ENCODE measurements around the gene MRPL23. TPM values are rescaled to one million over a fixed set of nuclear protein-coding genes. Genes with fewer than 3 reads are reported as not detected.

Gene MRPL23
- total RNA-seq, 2 experiments from 2014 or later, result 109 to 114 TPM

DNA sequence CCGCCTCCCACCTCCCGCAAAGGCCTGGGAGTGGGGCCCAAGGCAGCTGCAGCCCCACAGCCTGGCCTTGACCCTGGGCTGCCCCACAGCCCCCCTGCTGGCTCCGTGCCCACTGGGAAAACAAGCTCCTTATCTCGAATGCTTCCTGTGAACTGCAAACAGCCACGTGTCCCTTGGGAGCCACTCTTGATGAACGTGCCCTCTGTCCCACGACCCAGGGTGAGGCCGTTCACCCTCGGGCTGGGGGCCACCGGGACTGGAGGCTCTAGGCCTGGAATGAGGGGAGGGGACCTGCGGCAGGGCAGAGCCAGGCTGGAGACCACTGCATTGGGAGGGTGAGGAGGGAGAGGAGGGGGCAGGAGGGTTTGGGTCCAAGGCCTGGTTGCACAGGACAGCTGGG lies 41.0 kb downstream of the MRPL23 start:
- Mint-ChIP-seq H3K27ac (no peak overlapping the region), H3K9me3 (ENCODE audit: low read depth) (no peaks in the 10 kb centered on the region), H3K36me3 (no peaks in the 10 kb centered on the region), H3K4me3 (no peak overlapping the region), H3K27me3 (no peaks in the 10 kb centered on the region), H3K4me1 (no peaks in the 10 kb centered on the region)
- no peak for DNase-seq
- CTCF ChIA-PET, result no interaction called here
- ATAC-seq, result no peak

DNA sequence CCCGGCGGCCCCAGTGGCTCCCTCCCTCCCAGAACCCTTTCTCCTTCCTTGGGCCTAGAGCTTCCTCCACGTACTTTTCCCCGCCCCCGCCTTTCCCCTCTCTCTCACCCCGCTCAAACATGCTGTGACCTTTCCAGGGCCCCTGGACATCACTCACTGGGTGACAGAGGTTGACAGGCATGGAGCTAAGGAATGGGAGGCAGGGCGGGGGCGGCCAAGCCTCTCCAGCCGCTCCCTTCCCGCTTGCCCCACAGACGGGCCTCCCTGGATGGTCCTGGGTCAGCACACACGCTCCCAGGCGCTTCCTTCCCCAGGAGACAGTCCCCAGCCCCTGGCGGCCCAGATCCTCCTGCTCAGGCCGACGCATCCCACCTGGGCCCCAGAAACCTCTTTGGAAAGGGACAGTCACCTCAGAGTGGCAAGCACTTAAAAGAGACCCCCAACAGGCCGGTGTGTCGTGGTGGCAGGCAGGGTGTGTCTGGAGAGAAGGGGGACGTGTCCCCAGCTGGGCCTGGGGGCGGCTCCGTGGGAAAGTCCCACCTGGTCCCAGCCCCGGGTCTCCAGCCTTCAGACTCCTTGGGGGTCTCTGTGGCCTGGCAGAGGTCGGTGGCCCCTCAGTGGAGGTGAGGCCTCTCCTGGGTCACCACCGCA lies 41.7 kb downstream of the MRPL23 start:
- Mint-ChIP-seq H3K27ac (no peak overlapping the region), H3K4me1 (no peaks in the 10 kb centered on the region), H3K9me3 (ENCODE audit: low read depth) (no peaks in the 10 kb centered on the region), H3K4me3 (no peak overlapping the region), H3K36me3 (no peaks in the 10 kb centered on the region), H3K27me3 (no peaks in the 10 kb centered on the region)
- no peak for DNase-seq
- ATAC-seq, result no peak
- CTCF ChIA-PET, result no interaction called here

DNA sequence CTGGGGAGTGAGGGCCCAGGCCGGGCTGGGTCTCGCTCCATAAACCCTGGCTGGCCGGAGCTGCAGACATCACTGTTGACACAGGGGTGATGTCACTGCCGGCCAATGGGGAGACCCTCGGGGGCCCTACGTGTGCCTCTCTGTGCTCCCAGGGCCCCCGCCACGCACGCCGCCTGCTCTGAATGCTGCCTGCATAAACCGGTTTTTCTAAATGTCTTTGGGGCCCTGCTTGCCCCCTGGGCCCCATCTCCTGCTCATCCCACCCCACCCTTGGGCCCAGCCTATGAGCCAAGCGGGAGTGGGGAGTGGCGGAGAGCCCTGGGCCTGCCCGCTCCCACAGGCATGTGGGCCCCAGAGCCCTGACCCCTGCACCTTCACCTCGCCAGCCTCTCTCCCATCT lies 42.8 kb downstream of the MRPL23 start:
- Mint-ChIP-seq H3K36me3 (no peaks in the 10 kb centered on the region), H3K4me1 (no peaks in the 10 kb centered on the region), H3K9me3 (ENCODE audit: low read depth) (no peaks in the 10 kb centered on the region), H3K27ac (no peak overlapping the region), H3K4me3 (no peak overlapping the region), H3K27me3 (no peaks in the 10 kb centered on the region)
- DNase-seq, result no peak
- ATAC-seq, result no peak
- CTCF ChIA-PET, result no interaction called here

DNA sequence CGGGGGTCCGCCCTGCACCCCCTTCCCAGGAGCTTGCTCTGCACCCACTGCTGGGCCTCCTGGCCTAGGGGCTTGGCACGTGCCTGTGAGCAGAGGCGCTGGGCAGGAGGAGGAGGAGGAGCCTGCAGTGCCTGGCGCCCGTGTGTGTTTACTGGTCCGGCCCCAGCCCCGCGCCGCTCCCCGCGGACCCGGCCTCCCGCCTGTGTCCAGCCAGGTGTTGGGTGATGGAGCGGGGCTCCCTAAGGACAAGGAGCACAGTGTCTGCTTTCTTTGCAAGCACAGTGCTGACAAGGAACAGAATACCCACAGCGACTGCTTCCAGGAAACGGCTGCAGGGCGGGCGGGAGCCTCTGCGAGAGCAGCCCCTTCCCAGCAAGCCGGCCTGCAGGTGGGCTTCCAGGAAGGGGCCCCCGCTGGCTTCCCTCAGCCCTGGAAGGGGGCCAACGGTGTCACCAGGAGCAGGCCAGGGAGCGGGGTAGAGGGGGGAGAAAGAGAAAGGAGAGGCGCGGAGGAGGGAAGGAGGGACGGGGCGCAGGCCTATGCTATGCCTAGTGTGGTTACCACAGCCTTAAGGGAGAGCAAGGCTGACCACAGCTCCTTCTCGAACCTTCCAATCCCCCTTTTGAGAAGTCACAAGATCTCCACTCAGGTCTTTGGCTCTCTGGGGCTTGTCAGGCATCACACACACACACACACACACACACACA lies 43.9 kb downstream of the MRPL23 start:
- CTCF ChIA-PET, result interaction anchor here (0.6 to 1.3 kb wide), 3 partner anchors 11 to 338 kb away, joined by 3 to 4 read pairs (median 3); no protein-coding TSS in a partner anchor

DNA sequence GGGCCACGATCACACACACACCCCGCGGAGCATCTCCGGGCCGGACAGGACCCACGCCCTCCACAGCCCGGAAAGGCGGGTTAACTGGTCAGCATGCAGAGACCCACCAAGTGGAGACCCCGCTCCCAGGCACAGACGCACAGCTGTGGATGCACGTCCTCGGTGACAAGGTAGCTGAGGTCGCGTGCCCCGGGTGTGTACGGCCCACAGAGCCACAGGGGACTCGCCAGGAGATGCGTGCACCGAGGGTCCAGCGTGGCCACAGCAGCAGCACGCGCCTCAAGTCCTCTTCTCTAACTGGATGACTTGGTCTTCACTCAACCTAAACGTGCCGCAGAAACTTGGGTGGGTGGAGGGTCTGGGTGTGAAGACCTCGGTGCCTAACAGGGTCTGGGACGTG lies 45.0 kb downstream of the MRPL23 start:
- no peak for ATAC-seq
- H3K4me1 Mint-ChIP-seq, result no peaks in the 10 kb centered on the region
- no peak overlapping the region for H3K27ac Mint-ChIP-seq
- H3K9me3 Mint-ChIP-seq (ENCODE audit: low read depth), result no peaks in the 10 kb centered on the region
- H3K36me3 Mint-ChIP-seq, result no peaks in the 10 kb centered on the region
- no peak for DNase-seq
- CTCF ChIA-PET, result interaction anchor here (1.2 to 1.3 kb wide), 2 partner anchors 159 to 339 kb away, joined by 3 to 4 read pairs; no protein-coding TSS in a partner anchor
- H3K4me3 Mint-ChIP-seq, result no peak overlapping the region
- H3K27me3 Mint-ChIP-seq, result no peaks in the 10 kb centered on the region

More for the DNA sequence above, 43.9 kb downstream of the MRPL23 start:
- DNase-seq (no peak), ATAC-seq (no peak)
- no peak overlapping the region for H3K27ac Mint-ChIP-seq
- H3K36me3 Mint-ChIP-seq, result no peaks in the 10 kb centered on the region
- no peak overlapping the region for H3K4me3 Mint-ChIP-seq
- H3K9me3 Mint-ChIP-seq (ENCODE audit: low read depth), result no peaks in the 10 kb centered on the region
- H3K4me1 Mint-ChIP-seq, result no peaks in the 10 kb centered on the region
- no peaks in the 10 kb centered on the region for H3K27me3 Mint-ChIP-seq

DNA sequence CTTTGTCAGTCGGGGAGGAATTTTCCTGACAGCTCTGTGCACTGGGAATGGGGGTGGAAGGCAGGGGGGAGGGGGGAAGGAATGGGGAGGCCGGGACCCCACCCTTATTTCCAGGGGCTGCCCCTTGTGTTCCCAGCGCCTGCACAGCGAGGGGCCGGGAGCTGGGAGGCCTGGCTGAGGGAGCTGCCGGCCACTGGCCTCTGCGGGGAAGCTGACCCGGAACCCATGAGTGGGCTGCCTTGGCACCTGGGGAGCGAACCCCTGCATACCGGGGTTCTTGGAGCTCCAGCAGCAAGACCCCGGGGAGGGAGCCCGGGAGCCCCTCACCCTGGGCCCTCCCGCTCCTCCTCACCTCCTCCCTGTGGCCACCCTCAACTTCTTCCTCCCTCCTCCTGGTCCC lies 47.0 kb downstream of the MRPL23 start:
- ATAC-seq (no peak), DNase-seq (no peak)
- no peak overlapping the region for H3K4me3 Mint-ChIP-seq
- CTCF ChIA-PET, result no interaction called here
- no peaks in the 10 kb centered on the region for H3K9me3 Mint-ChIP-seq (ENCODE audit: low read depth)
- H3K27ac Mint-ChIP-seq, result no peak overlapping the region
- no peaks in the 10 kb centered on the region for H3K4me1 Mint-ChIP-seq
- H3K36me3 Mint-ChIP-seq, result no peaks in the 10 kb centered on the region
- no peaks in the 10 kb centered on the region for H3K27me3 Mint-ChIP-seq

DNA sequence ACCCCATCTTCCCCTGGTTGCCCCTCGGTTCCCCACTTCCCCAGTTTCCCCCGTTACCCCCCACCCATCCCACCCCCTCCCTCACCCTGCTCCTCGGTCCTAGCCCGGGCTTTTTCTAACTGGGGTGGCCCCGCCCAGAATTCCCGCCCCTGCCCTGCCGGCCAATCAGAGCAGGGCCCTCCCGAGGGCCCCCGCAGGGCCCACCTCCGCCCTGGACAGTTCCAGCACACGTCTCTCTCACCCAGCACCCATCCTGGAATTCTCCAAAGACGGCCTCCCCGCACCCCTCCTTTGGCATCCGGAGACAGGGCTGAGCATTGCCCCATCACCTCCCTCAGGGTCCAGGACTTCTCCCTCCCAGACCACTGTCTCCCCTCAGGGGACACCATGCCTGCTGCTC lies 50.6 kb downstream of the MRPL23 start, which contains the start of gene H19:
Gene H19, minus strand, starts transcription at position 88 of the 400 bp plus-strand sequence.
- ATAC-seq (no peak), DNase-seq (no peak)
- Mint-ChIP-seq H3K27ac (no peak within 1 kb of the TSS), H3K27me3 (no peaks in the 10 kb centered on the region), H3K36me3 (no peaks in the 10 kb centered on the region), H3K9me3 (ENCODE audit: low read depth) (no peaks in the 10 kb centered on the region), H3K4me3 (no peak within 1 kb of the TSS), H3K4me1 (no peaks in the 10 kb centered on the region)
- CTCF ChIA-PET, result interaction anchor here (0.7 to 1.8 kb wide), 5 partner anchors 43 to 304 kb away, joined by 3 to 7 read pairs (median 4); no protein-coding TSS in a partner anchor

DNA sequence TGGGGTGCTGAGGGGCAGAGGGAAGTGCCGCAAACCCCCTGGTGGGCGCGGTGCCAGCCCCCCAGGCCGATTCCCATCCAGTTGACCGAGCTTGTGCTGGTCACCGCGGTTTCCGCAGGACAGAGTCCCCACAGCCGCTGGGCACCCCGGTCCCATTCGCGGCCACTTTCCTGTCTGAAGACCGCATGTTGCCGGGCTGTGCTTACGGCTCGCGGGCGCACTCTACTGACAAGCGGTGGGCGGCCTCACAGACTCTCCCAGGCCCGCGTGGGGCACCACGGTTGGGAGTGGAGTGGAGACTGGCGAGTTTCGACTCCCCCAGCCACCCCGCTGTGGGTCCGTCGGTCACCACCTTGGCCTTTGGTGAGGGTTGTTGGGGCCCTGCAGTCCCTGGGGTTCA lies 51.2 kb downstream of the MRPL23 start:
- no peaks in the 10 kb centered on the region for H3K36me3 Mint-ChIP-seq
- CTCF ChIA-PET, result interaction anchor here (0.7 to 1.8 kb wide), 5 partner anchors 43 to 304 kb away, joined by 3 to 7 read pairs (median 4); no protein-coding TSS in a partner anchor
- no peak overlapping the region for H3K4me3 Mint-ChIP-seq
- no peak for DNase-seq
- no peak overlapping the region for H3K27ac Mint-ChIP-seq
- ATAC-seq, result no peak
- no peaks in the 10 kb centered on the region for H3K27me3 Mint-ChIP-seq
- no peaks in the 10 kb centered on the region for H3K4me1 Mint-ChIP-seq
- no peaks in the 10 kb centered on the region for H3K9me3 Mint-ChIP-seq (ENCODE audit: low read depth)

DNA sequence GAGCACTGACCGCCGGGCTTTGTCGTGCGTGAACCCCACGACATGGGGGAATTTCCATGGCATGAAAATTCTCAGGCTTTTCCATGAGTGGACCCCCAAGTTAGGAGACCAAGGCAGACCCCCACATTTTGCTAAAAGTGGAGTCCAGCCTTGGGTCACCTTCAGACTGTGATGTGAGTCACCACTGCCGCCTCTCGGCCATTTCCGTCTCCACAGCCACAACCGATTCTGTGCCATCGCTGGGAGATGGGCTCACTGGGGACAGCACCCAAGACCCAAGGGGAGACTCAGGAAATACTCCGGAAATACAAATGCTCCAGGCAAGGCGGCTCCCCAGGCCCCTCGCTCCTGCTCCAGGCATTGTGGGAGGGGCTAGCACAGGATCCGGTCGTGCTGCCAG lies 51.7 kb downstream of the MRPL23 start:
- no peaks in the 10 kb centered on the region for H3K4me1 Mint-ChIP-seq

DNA sequence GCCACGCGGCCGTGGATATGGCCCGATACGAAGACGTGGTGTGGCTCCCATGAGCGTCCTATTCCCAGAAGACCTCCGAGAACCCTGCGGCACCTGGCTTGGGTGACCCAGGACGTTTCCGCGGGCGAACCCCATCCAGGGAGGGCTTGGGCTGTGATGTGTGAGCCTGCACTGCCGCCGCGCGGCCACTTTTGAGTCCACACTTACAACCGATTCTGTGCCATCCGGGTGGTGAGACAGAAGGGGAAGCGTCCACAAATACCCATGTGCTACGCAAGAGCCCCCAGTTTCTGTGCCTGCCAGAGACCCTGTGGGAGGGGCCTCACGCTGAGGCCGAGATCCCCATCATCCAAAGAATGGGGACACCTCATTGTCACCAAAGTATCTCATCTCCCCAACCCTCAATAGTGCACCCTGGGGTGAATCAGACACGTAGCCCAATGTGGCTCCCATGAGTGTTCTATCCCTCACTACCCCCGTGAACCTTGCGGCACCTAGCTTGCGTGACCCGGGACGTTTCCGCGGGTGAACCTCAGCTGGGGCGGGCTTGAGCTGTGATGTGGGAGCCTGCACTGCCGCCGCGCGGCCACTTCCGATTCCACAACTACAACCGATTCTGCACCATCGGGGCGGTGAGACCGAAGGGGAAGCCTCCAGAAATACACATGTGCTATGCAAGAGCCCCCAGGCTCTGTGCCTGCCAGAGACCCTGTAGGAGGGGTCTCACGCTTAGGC lies 55.1 kb downstream of the MRPL23 start:
- Mint-ChIP-seq H3K27me3 (no peaks in the 10 kb centered on the region), H3K9me3 (ENCODE audit: low read depth) (no peaks in the 10 kb centered on the region), H3K27ac (no peak overlapping the region), H3K4me3 (no peak overlapping the region), H3K36me3 (no peaks in the 10 kb centered on the region), H3K4me1 (no peaks in the 10 kb centered on the region)
- DNase-seq, result no peak
- CTCF ChIA-PET, result interaction anchor here (0.6 to 5.1 kb wide), 23 partner anchors 11 to 349 kb away, joined by 3 to 125 read pairs (median 7); partner anchors contain the start of genes KRTAP5-6, LSP1, SYT8 and TNNI2
- peak; percentile 52 for ATAC-seq

More for the DNA sequence above, 51.7 kb downstream of the MRPL23 start:
- ATAC-seq (no peak), DNase-seq (no peak)
- Mint-ChIP-seq H3K36me3 (no peaks in the 10 kb centered on the region), H3K9me3 (ENCODE audit: low read depth) (no peaks in the 10 kb centered on the region), H3K4me3 (no peak overlapping the region), H3K27ac (no peak overlapping the region), H3K27me3 (no peaks in the 10 kb centered on the region)
- CTCF ChIA-PET, result interaction anchor here (1.7 to 5.1 kb wide), 5 partner anchors 109 to 305 kb away, joined by 5 to 125 read pairs (median 50); partner anchors contain the start of genes LSP1 and SYT8

DNA sequence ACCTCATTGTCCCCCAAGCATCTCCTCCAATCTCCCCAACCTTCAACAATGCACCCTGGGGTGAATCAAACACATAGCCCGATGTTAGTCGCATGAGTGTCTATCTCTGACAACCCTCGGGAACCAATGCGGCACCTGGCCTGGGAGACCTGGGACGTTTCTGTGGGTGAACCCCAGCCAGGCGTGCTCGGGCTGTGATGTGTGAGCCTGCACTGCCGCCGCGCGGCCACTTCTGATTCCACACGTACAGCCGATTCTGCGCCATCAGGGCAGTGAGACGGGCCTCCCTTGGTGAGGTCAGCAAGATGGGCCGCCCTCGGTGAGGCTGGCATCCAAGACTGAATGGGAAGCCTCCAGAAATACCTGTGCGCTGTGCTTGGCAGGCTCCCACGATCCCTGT lies 55.7 kb downstream of the MRPL23 start:
- H3K36me3 Mint-ChIP-seq, result no peaks in the 10 kb centered on the region
- CTCF ChIA-PET, result interaction anchor here (0.6 to 5.1 kb wide), 16 partner anchors 54 to 350 kb away, joined by 3 to 125 read pairs (median 8); partner anchors contain the start of genes LSP1, SYT8 and TNNI2
- DNase-seq (no peak), ATAC-seq (peak; percentile 74)
- H3K9me3 Mint-ChIP-seq (ENCODE audit: low read depth), result no peaks in the 10 kb centered on the region
- no peaks in the 10 kb centered on the region for H3K4me1 Mint-ChIP-seq
- no peak overlapping the region for H3K4me3 Mint-ChIP-seq
- H3K27me3 Mint-ChIP-seq, result no peaks in the 10 kb centered on the region
- H3K27ac Mint-ChIP-seq, result no peak overlapping the region

DNA sequence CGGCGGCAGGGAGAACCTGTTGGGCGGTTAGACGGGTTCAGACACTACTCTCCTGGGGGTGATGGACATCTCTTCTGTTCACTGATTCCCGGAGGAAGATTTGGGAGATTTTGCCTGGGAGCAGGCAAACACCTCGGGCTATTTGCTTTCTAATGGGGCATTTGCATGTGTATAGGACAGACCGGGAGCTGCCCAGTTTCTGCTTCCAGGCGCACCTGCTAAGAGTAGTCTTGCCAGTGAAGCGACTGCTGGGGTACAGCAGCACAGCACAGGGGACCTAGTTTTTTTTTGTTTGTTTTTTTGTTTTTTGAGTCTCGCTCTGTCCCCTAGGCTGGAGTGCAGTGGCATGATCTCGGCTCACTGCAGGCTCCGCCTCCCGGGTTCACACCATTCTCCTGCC lies 57.3 kb downstream of the MRPL23 start:
- H3K9me3 Mint-ChIP-seq (ENCODE audit: low read depth), result no peaks in the 10 kb centered on the region
- ATAC-seq (no peak), DNase-seq (no peak)
- H3K36me3 Mint-ChIP-seq, result no peaks in the 10 kb centered on the region
- H3K4me3 Mint-ChIP-seq, result no peak overlapping the region
- no peaks in the 10 kb centered on the region for H3K27me3 Mint-ChIP-seq
- no peak overlapping the region for H3K27ac Mint-ChIP-seq
- CTCF ChIA-PET, result interaction anchor here (1.3 kb wide), 1 partner anchor 122 kb away, joined by 3 read pairs; no protein-coding TSS in a partner anchor
- no peaks in the 10 kb centered on the region for H3K4me1 Mint-ChIP-seq
